NCI-H526 (cell line): ENCODE results near the gene VWF.
A peak's percentile ranks its signal among the peaks of the same experiment; 100 is the strongest.

Source experiments
- DNase-seq, 2 experiments: peaks; one replicate each; lab custom pipeline; 2025; lab: John Stamatoyannopoulos, UW

Gene VWF

GRCh38 chr12:5912437-5913334 is 211.8 kb downstream of the VWF start:
- DNase-seq, result peak; percentile 45 to 73

- no peak for DNase-seq
Observed at GRCh38 chr12:5912011-5912410, 212.5 kb downstream of the VWF start.

- DNase-seq, result no peak
Observed at GRCh38 chr12:5910790-5911548, 213.5 kb downstream of the VWF start.

GRCh38 chr12:5909560-5909959 is 214.9 kb downstream of the VWF start:
- no peak for DNase-seq

GRCh38 chr12:5908251-5908650 is 216.2 kb downstream of the VWF start:
- DNase-seq, result no peak

- DNase-seq, result no peak
Observed at GRCh38 chr12:5907807-5908206, 216.7 kb downstream of the VWF start.

- DNase-seq, result no peak
Observed at GRCh38 chr12:5905757-5906156, 218.7 kb downstream of the VWF start.

- DNase-seq, result no peak
Observed at GRCh38 chr12:5904969-5905368, 219.5 kb downstream of the VWF start.

- no peak for DNase-seq
Observed at GRCh38 chr12:5904441-5904840, 220.0 kb downstream of the VWF start.

- DNase-seq, result no peak
Observed at GRCh38 chr12:5902736-5903135, 221.7 kb downstream of the VWF start.

- no peak for DNase-seq
Observed at GRCh38 chr12:5901416-5901815, 223.1 kb downstream of the VWF start.

GRCh38 chr12:5900533-5901205 is 223.8 kb downstream of the VWF start:
- DNase-seq, result no peak

GRCh38 chr12:5900076-5900475 is 224.4 kb downstream of the VWF start:
- DNase-seq, result no peak

GRCh38 chr12:5899675-5900074 is 224.8 kb downstream of the VWF start:
- no peak for DNase-seq

GRCh38 chr12:5898874-5899273 is 225.6 kb downstream of the VWF start:
- DNase-seq, result no peak
